ENCODE measurements around the gene ELMO1. TPM values are rescaled to one million over a fixed set of nuclear protein-coding genes. Genes with fewer than 3 reads are reported as not detected.

ELMO1 gene
- total RNA-seq, 2 experiments from 2014 or later, result 101 TPM

GRCh38 chr7:37076668-37077067, 372.0 kb downstream of the ELMO1 start:
- CTCF ChIA-PET, result interaction anchor here (0.5 kb wide), 1 partner anchor 269 kb away, joined by 5 read pairs; no protein-coding TSS in a partner anchor
- DNase-seq, result no peak
- H3K27me3 Mint-ChIP-seq, result no peaks in the 10 kb centered on the region
- H3K4me3 Mint-ChIP-seq, result no peak overlapping the region
- H3K4me1 Mint-ChIP-seq, result peaks cover 4% of the 10 kb centered on the region
- peaks cover 22% of the 10 kb centered on the region for H3K36me3 Mint-ChIP-seq
- H3K27ac Mint-ChIP-seq, result no peak overlapping the region
- ATAC-seq, result no peak
- H3K9me3 Mint-ChIP-seq (ENCODE audit: low read depth), result no peaks in the 10 kb centered on the region

GRCh38 chr7:37074370-37074769, 374.3 kb downstream of the ELMO1 start:
- Mint-ChIP-seq H3K36me3 (peaks cover 33% of the 10 kb centered on the region), H3K27ac (no peak overlapping the region), H3K27me3 (no peaks in the 10 kb centered on the region), H3K4me3 (no peak overlapping the region), H3K4me1 (peaks cover 14% of the 10 kb centered on the region), H3K9me3 (ENCODE audit: low read depth) (peaks cover 2% of the 10 kb centered on the region)
- ATAC-seq (no peak), DNase-seq (no peak)
- CTCF ChIA-PET, result interaction anchor here (1.0 kb wide), 1 partner anchor 12 kb away, joined by 3 read pairs; no protein-coding TSS in a partner anchor

GRCh38 chr7:37071124-37071523, 377.5 kb downstream of the ELMO1 start:
- CTCF ChIA-PET, result interaction anchor here (1.4 kb wide), 1 partner anchor 583 kb away, joined by 4 read pairs; no protein-coding TSS in a partner anchor
- no peak for DNase-seq
- Mint-ChIP-seq H3K27me3 (no peaks in the 10 kb centered on the region), H3K36me3 (peaks cover 32% of the 10 kb centered on the region), H3K9me3 (ENCODE audit: low read depth) (peaks cover 2% of the 10 kb centered on the region), H3K27ac (no peak overlapping the region), H3K4me1 (peaks cover 16% of the 10 kb centered on the region), H3K4me3 (no peak overlapping the region)
- ATAC-seq, result no peak

GRCh38 chr7:37070471-37070870, 378.2 kb downstream of the ELMO1 start:
- no peak for ATAC-seq

GRCh38 chr7:37070031-37070430, 378.6 kb downstream of the ELMO1 start:
- H3K27ac Mint-ChIP-seq, result no peak overlapping the region
- CTCF ChIA-PET, result no interaction called here
- DNase-seq (no peak), ATAC-seq (no peak)
- H3K4me3 Mint-ChIP-seq, result no peak overlapping the region
- no peaks in the 10 kb centered on the region for H3K27me3 Mint-ChIP-seq
- H3K4me1 Mint-ChIP-seq, result peaks cover 27% of the 10 kb centered on the region
- H3K9me3 Mint-ChIP-seq (ENCODE audit: low read depth), result peaks cover 2% of the 10 kb centered on the region
- H3K36me3 Mint-ChIP-seq, result peaks cover 38% of the 10 kb centered on the region

More at GRCh38 chr7:37070471-37070870, 378.2 kb downstream of the ELMO1 start:
- H3K36me3 Mint-ChIP-seq, result peaks cover 34% of the 10 kb centered on the region
- no peak for DNase-seq
- CTCF ChIA-PET, result no interaction called here
- H3K9me3 Mint-ChIP-seq (ENCODE audit: low read depth), result peaks cover 2% of the 10 kb centered on the region
- H3K27me3 Mint-ChIP-seq, result no peaks in the 10 kb centered on the region
- H3K4me1 Mint-ChIP-seq, result peaks cover 23% of the 10 kb centered on the region
- H3K27ac Mint-ChIP-seq, result no peak overlapping the region
- H3K4me3 Mint-ChIP-seq, result no peak overlapping the region

- CTCF ChIA-PET, result no interaction called here
- Mint-ChIP-seq H3K4me3 (no peak overlapping the region), H3K27me3 (no peaks in the 10 kb centered on the region), H3K4me1 (peaks cover 29% of the 10 kb centered on the region), H3K27ac (no peak overlapping the region), H3K9me3 (ENCODE audit: low read depth) (peaks cover 2% of the 10 kb centered on the region), H3K36me3 (peaks cover 40% of the 10 kb centered on the region)
- DNase-seq (no peak), ATAC-seq (no peak)
Measured at GRCh38 chr7:37069336-37069735, 379.3 kb downstream of the ELMO1 start.

GRCh38 chr7:37068902-37069301, 379.8 kb downstream of the ELMO1 start:
- no peak overlapping the region for H3K27ac Mint-ChIP-seq
- no peaks in the 10 kb centered on the region for H3K27me3 Mint-ChIP-seq
- H3K36me3 Mint-ChIP-seq, result peaks cover 40% of the 10 kb centered on the region
- peaks cover 29% of the 10 kb centered on the region for H3K4me1 Mint-ChIP-seq
- peaks cover 2% of the 10 kb centered on the region for H3K9me3 Mint-ChIP-seq (ENCODE audit: low read depth)
- H3K4me3 Mint-ChIP-seq, result no peak overlapping the region
- CTCF ChIA-PET, result no interaction called here
- DNase-seq, result no peak
- no peak for ATAC-seq

GRCh38 chr7:37068038-37068437, 380.6 kb downstream of the ELMO1 start:
- H3K9me3 Mint-ChIP-seq (ENCODE audit: low read depth), result peaks cover 2% of the 10 kb centered on the region
- no peak overlapping the region for H3K4me3 Mint-ChIP-seq
- H3K4me1 Mint-ChIP-seq, result peaks cover 32% of the 10 kb centered on the region
- no peaks in the 10 kb centered on the region for H3K27me3 Mint-ChIP-seq
- ATAC-seq (no peak), DNase-seq (no peak)
- H3K36me3 Mint-ChIP-seq, result peaks cover 36% of the 10 kb centered on the region
- H3K27ac Mint-ChIP-seq, result no peak overlapping the region
- CTCF ChIA-PET, result no interaction called here

- Mint-ChIP-seq H3K9me3 (ENCODE audit: low read depth) (peaks cover 2% of the 10 kb centered on the region), H3K27ac (peak overlapping the region; percentile 1), H3K4me3 (no peak overlapping the region), H3K27me3 (no peaks in the 10 kb centered on the region), H3K36me3 (peaks cover 32% of the 10 kb centered on the region), H3K4me1 (peaks cover 27% of the 10 kb centered on the region)
- DNase-seq (peak; percentile 54), ATAC-seq (peak; percentile 42)
- CTCF ChIA-PET, result no interaction called here
Measured at GRCh38 chr7:37065779-37066271, 382.8 kb downstream of the ELMO1 start.

- H3K4me3 Mint-ChIP-seq, result no peak overlapping the region
- H3K27me3 Mint-ChIP-seq, result no peaks in the 10 kb centered on the region
- H3K9me3 Mint-ChIP-seq (ENCODE audit: low read depth), result no peaks in the 10 kb centered on the region
- DNase-seq, result no peak
- H3K27ac Mint-ChIP-seq, result no peak overlapping the region
- peaks cover 24% of the 10 kb centered on the region for H3K4me1 Mint-ChIP-seq
- peaks cover 14% of the 10 kb centered on the region for H3K36me3 Mint-ChIP-seq
- CTCF ChIA-PET, result interaction anchor here (0.9 to 1.0 kb wide), 3 partner anchors 12 to 119 kb away, joined by 3 read pairs; no protein-coding TSS in a partner anchor
- no peak for ATAC-seq
Measured at GRCh38 chr7:37062560-37062859, 386.2 kb downstream of the ELMO1 start.

- peaks cover 14% of the 10 kb centered on the region for H3K36me3 Mint-ChIP-seq
- ATAC-seq, result no peak
- H3K27me3 Mint-ChIP-seq, result no peaks in the 10 kb centered on the region
- H3K27ac Mint-ChIP-seq, result no peak overlapping the region
- CTCF ChIA-PET, result interaction anchor here (0.9 to 1.0 kb wide), 2 partner anchors 13 to 22 kb away, joined by 3 read pairs; no protein-coding TSS in a partner anchor
- no peak for DNase-seq
- H3K4me3 Mint-ChIP-seq, result no peak overlapping the region
- H3K9me3 Mint-ChIP-seq (ENCODE audit: low read depth), result no peaks in the 10 kb centered on the region
- peaks cover 24% of the 10 kb centered on the region for H3K4me1 Mint-ChIP-seq
Measured at GRCh38 chr7:37061849-37062559, 386.7 kb downstream of the ELMO1 start.

- Mint-ChIP-seq H3K27ac (no peak overlapping the region), H3K4me3 (no peak overlapping the region), H3K36me3 (peaks cover 17% of the 10 kb centered on the region), H3K27me3 (no peaks in the 10 kb centered on the region), H3K4me1 (no peaks in the 10 kb centered on the region), H3K9me3 (ENCODE audit: low read depth) (no peaks in the 10 kb centered on the region)
- DNase-seq (no peak), ATAC-seq (no peak)
- CTCF ChIA-PET, result no interaction called here
Measured at GRCh38 chr7:37056234-37056912, 392.3 kb downstream of the ELMO1 start.

- Mint-ChIP-seq H3K9me3 (ENCODE audit: low read depth) (no peaks in the 10 kb centered on the region), H3K27me3 (no peaks in the 10 kb centered on the region), H3K27ac (no peak overlapping the region), H3K36me3 (peaks cover 16% of the 10 kb centered on the region), H3K4me3 (no peak overlapping the region), H3K4me1 (no peaks in the 10 kb centered on the region)
- no peak for ATAC-seq
- CTCF ChIA-PET, result no interaction called here
- no peak for DNase-seq
Measured at GRCh38 chr7:37054624-37055241, 393.9 kb downstream of the ELMO1 start.

Data from activated CD8-positive, alpha-beta memory T cell treated with anti-CD3 and anti-CD28 coated beads, Interleukin-2, amount 10 ng/mL, durations not matched to agents 7 days and 5 days (primary cell).